RWPE2 (cell line): ENCODE data around the gene UBTF.

Experiments used
- ATAC-seq: fragments of 200-7000 bp; cut with Tn5 transposase; 3 replicates; pipeline ENCODE4 v1.9.1; 2021; ENCODE audit warnings: low read depth
- DNase-seq: peaks from one replicate; pipeline ENCODE4 v3.0.0-alpha.2; 2020; ENCODE audit warnings: low spot score
- H3K27ac ChIP-seq: fragments of 450-650 bp; 2 replicates; pipeline ENCODE4 v1.5.1; 2017; ENCODE audit warnings: mild to moderate bottlenecking; ENCODE audit not compliant: poor library complexity, severe bottlenecking
- H3K27me3 ChIP-seq: fragments of 250-450 bp; sonication (Bioruptor Pico); 2 replicates; pipeline ENCODE4 v1.5.1; 2021; ENCODE audit warnings: mild to moderate bottlenecking, moderate library complexity; ENCODE audit not compliant: insufficient read depth, poor library complexity, severe bottlenecking
- H3K36me3 ChIP-seq: fragments of 250-450 bp; sonication (Bioruptor Pico); 2 replicates; pipeline ENCODE4 v1.5.1; 2020; ENCODE audit warnings: low read depth, mild to moderate bottlenecking, moderate library complexity
- H3K4me1 ChIP-seq: fragments of 250-450 bp; sonication (Bioruptor Pico); 2 replicates; pipeline ENCODE4 v1.5.1; 2021; ENCODE audit warnings: mild to moderate bottlenecking, moderate library complexity; ENCODE audit not compliant: insufficient read depth, poor library complexity, severe bottlenecking
- H3K4me3 ChIP-seq: fragments of 250-450 bp; sonication (Bioruptor Pico); 2 replicates; pipeline ENCODE4 v1.5.1; 2021; ENCODE audit warnings: mild to moderate bottlenecking, moderate library complexity; ENCODE audit not compliant: severe bottlenecking
- H3K9me3 ChIP-seq: fragments of 250-450 bp; sonication (Bioruptor Pico); 2 replicates; pipeline ENCODE4 v1.5.1; 2021; ENCODE audit warnings: mild to moderate bottlenecking, moderate library complexity; ENCODE audit not compliant: severe bottlenecking
- TF ChIP-seq, protein P1 (sequence below): fragments of 450-650 bp; IDR thresholded peaks from one replicate; pipeline ENCODE4 v1.5.1; 2017; ENCODE audit warnings: mild to moderate bottlenecking, moderate library complexity; ENCODE audit not compliant: poor library complexity, severe bottlenecking

The UBTF gene

DNA sequence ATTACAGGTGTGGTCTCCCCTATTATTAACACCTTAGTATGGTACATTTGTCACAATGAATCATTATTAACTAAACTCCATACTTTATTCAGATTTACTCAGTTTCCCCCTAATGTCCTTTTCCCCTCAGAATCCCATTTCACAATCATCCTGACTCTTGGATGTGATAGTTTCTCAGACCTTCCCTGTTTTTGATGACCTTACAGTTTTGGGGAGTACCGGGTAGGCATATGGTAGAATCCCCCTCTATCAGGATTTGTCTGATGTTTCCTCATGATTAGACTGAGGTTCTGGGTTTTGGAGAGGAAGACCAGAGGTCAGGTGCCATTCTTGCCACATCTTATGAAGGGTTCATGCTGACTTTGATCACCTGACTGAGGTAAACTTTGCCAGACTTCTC, 55.0 kb downstream of the UBTF start:
- Histone ChIP-seq H3K4me3 (no peak overlapping the region), H3K27ac (no peak overlapping the region), H3K36me3 (peaks cover 35% of the 10 kb centered on the region), H3K27me3 (no peaks in the 10 kb centered on the region), H3K9me3 (no peaks in the 10 kb centered on the region), H3K4me1 (no peaks in the 10 kb centered on the region)
- DNase-seq (no peak), ATAC-seq (no peak)
- TF ChIP-seq, protein P1, sequence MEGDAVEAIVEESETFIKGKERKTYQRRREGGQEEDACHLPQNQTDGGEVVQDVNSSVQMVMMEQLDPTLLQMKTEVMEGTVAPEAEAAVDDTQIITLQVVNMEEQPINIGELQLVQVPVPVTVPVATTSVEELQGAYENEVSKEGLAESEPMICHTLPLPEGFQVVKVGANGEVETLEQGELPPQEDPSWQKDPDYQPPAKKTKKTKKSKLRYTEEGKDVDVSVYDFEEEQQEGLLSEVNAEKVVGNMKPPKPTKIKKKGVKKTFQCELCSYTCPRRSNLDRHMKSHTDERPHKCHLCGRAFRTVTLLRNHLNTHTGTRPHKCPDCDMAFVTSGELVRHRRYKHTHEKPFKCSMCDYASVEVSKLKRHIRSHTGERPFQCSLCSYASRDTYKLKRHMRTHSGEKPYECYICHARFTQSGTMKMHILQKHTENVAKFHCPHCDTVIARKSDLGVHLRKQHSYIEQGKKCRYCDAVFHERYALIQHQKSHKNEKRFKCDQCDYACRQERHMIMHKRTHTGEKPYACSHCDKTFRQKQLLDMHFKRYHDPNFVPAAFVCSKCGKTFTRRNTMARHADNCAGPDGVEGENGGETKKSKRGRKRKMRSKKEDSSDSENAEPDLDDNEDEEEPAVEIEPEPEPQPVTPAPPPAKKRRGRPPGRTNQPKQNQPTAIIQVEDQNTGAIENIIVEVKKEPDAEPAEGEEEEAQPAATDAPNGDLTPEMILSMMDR: no peak

DNA sequence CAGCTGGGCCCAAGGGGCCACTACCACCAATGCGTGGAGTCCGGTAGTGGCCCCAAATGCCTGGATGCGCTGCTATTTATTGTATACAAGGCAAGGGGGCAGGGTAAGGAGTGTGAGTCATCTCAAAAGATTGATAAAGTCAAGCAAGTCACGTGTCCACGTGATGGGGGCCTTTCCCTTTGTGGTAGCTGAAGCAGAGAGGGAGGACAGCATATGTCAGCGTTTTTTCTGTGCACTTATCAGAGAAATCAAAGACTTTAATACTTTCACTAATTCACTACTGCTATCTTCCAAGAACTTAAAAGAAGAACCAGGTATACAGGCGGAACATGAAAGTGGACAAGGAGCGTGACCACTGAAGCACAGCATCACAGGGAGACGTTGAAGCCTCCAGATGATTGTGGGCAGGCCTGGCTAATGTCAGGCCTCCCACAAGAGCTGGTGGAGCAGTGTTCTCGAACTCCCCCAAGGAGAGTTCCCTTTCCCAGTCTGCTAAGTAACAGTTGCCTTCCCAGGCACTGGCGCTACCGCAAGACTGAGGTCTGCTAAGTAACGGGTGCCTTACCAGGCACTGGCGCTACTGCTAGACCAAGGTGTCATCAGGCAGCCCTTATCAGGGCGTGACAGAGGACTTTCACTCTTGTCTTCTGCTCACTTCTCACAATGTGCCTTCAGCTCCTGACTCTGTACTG, 59.8 kb downstream of the UBTF start:
- no peaks in the 10 kb centered on the region for H3K4me1 ChIP-seq
- peaks cover 83% of the 10 kb centered on the region for H3K36me3 ChIP-seq
- no peaks in the 10 kb centered on the region for H3K27me3 ChIP-seq
- TF ChIP-seq, protein P1: no peak
- no peak for ATAC-seq
- no peak overlapping the region for H3K4me3 ChIP-seq
- no peak for DNase-seq
- no peaks in the 10 kb centered on the region for H3K9me3 ChIP-seq
- no peak overlapping the region for H3K27ac ChIP-seq

DNA sequence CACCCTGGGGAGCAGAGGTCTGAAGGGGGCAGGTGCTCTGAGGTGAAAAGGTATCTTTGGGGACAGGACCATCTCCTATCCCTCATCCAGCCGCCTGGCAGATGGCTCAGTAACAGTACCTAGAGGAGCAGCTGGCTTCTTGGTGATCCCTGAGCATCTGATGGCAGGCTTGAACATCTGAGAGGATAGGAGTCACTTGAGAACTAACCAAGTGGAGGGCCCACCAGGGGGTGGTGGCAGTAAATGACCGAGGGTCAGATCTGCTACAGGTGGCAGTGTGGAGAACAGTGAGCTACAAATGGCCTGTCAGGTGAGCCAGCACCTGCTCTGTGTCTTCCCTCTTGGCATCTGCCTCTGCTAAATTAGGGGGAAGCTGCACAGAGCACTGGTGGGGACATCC, 64.0 kb downstream of the UBTF start:
- no peak overlapping the region for H3K4me3 ChIP-seq
- H3K4me1 ChIP-seq: peaks cover 8% of the 10 kb centered on the region
- TF ChIP-seq, protein P1: no peak
- no peaks in the 10 kb centered on the region for H3K27me3 ChIP-seq
- no peaks in the 10 kb centered on the region for H3K9me3 ChIP-seq
- ATAC-seq (no peak), DNase-seq (no peak)
- H3K36me3 ChIP-seq: peaks cover 99% of the 10 kb centered on the region
- no peak overlapping the region for H3K27ac ChIP-seq
